GM12892 (cell line): ENCODE data around the gene BARD1.

Experiments used
- POLR2A ChIP-seq: IDR thresholded peaks from 2 replicates; pipeline ENCODE4 v1.6.1; 2011; ENCODE audit warnings: low read depth, low read length, control low read depth
- TAF1 ChIP-seq: IDR thresholded peaks from 2 replicates; pipeline ENCODE4 v1.6.1; 2011; ENCODE audit warnings: low read depth, mild to moderate bottlenecking, control low read depth, low read length, borderline replicate concordance

- no peak for TF ChIP-seq POLR2A
- no peak for TF ChIP-seq TAF1
These were observed 12.6 kb downstream of the BARD1 start for GRCh38 chr2:214796911-214797310.
